Measurements from ENCODE around the gene DMXL2.

- no peak for TF ChIP-seq CTCF (conservative IDR thresholded peaks at IDR 0.05)
- no peak for TF ChIP-seq EZH2 (IDR thresholded peaks at IDR 0.05; ENCODE audit: low read depth)
These were observed 7.0 kb upstream of the DMXL2 start for GRCh38 chr15:51629612-51630011.
